Pons (tissue), 1 donor: ENCODE results near the gene CYP51A1.
"Not testable (repeated sequence)": the region's sequence is repeated elsewhere in the genome, so short reads cannot be mapped to it uniquely, and the experiment has no call there.

Source experiments
- DNase-seq: peaks from one replicate; pipeline ENCODE4 v3.0.0-alpha.2; 2016; ENCODE audit warnings: low spot score

The CYP51A1 gene

GRCh38 chr7:92131093-92131492 is 3.2 kb downstream of the CYP51A1 start:
- no peak for DNase-seq

- DNase-seq = no peak
These were observed 12.6 kb downstream of the CYP51A1 start for GRCh38 chr7:92121681-92122080.

GRCh38 chr7:92119213-92119759 is 15.0 kb downstream of the CYP51A1 start:
- no peak for DNase-seq

GRCh38 chr7:92116949-92117348 is 17.3 kb downstream of the CYP51A1 start:
- DNase-seq = no peak

GRCh38 chr7:92115821-92116220 is 18.5 kb downstream of the CYP51A1 start:
- no peak for DNase-seq

GRCh38 chr7:92110857-92111256 is 23.4 kb downstream of the CYP51A1 start:
- no peak for DNase-seq

- no peak for DNase-seq
These were observed 25.5 kb downstream of the CYP51A1 start for GRCh38 chr7:92108821-92109220.

GRCh38 chr7:92102862-92103261 is 31.4 kb downstream of the CYP51A1 start:
- not testable (repeated sequence) for DNase-seq

GRCh38 chr7:92100534-92100933 is 33.7 kb downstream of the CYP51A1 start:
- DNase-seq = no peak

GRCh38 chr7:92095380-92095779 is 38.9 kb downstream of the CYP51A1 start:
- no peak for DNase-seq

GRCh38 chr7:92092210-92092609 is 42.1 kb downstream of the CYP51A1 start:
- DNase-seq = no peak

GRCh38 chr7:92088266-92088665 is 46.0 kb downstream of the CYP51A1 start:
- no peak for DNase-seq

- DNase-seq = not testable (repeated sequence)
These were observed 50.4 kb downstream of the CYP51A1 start for GRCh38 chr7:92083922-92084321.

GRCh38 chr7:92076509-92076908 is 57.8 kb downstream of the CYP51A1 start:
- no peak for DNase-seq

- no peak for DNase-seq
These were observed 58.7 kb downstream of the CYP51A1 start for GRCh38 chr7:92075455-92076158.

GRCh38 chr7:92072708-92073107 is 61.6 kb downstream of the CYP51A1 start:
- DNase-seq = no peak

GRCh38 chr7:92072121-92072520 is 62.2 kb downstream of the CYP51A1 start:
- no peak for DNase-seq

GRCh38 chr7:92071032-92071431 is 63.2 kb downstream of the CYP51A1 start:
- no peak for DNase-seq

- no peak for DNase-seq
These were observed 69.7 kb downstream of the CYP51A1 start for GRCh38 chr7:92064438-92065029.
